Adipocyte (in vitro differentiated cells): ENCODE results near the gene LRP4.
A peak's percentile ranks its signal among the peaks of the same experiment; 100 is the strongest.

Source experiments
- DNase-seq: peaks from one replicate; pipeline ENCODE4 v3.0.0-alpha.2; 2015; ENCODE audit warnings: low read depth
- H3K27me3 ChIP-seq: replicated peaks from 2 replicates; pipeline ENCODE4 v1.7.0; 2013; ENCODE audit warnings: mild to moderate bottlenecking, low read length, moderate library complexity; ENCODE audit not compliant: control insufficient read depth, insufficient read depth
- H3K36me3 ChIP-seq: 2 replicates; pipeline ENCODE4 v1.7.0; 2013; ENCODE audit warnings: low read length, mild to moderate bottlenecking, moderate library complexity; ENCODE audit not compliant: control insufficient read depth, insufficient read depth, severe bottlenecking
- H3K4me1 ChIP-seq: 2 replicates; pipeline ENCODE4 v1.7.0; 2013; ENCODE audit warnings: mild to moderate bottlenecking, low read length, moderate library complexity; ENCODE audit not compliant: control insufficient read depth, insufficient read depth
- H3K4me3 ChIP-seq: 2 replicates; pipeline ENCODE4 v1.7.0; 2013; ENCODE audit warnings: mild to moderate bottlenecking, low read length, moderate library complexity
- H3K9ac ChIP-seq: 2 replicates; pipeline ENCODE4 v1.7.0; 2013; ENCODE audit warnings: mild to moderate bottlenecking, low read length, moderate library complexity
- H3K9me3 ChIP-seq: 2 replicates; pipeline ENCODE4 v1.7.0; 2013; ENCODE audit warnings: mild to moderate bottlenecking, low read length, moderate library complexity; ENCODE audit not compliant: control insufficient read depth

Gene LRP4

DNA sequence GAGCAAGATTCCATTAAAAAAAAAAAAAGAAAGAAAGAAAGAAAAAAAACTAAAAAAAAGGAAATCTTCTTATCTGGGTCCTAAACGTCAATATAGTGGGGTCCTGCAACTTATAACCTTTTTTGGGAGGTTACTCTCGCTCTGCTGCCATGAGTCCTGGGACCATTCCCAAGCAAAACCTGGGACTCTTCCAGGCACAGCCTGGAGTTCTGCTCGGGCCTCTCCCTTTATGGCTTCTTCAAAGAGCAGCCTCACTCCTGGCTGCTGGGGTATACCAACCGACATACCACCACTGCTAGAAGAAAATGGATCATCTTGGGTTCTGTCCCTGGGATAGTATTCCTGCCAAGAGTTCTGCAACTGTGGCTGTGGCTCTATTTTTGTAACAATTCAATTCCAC is 58.1 kb downstream of the LRP4 start:
- no peaks in the 10 kb centered on the region for H3K27me3 ChIP-seq
- H3K4me3 ChIP-seq: no peak overlapping the region
- no peak overlapping the region for H3K9ac ChIP-seq
- peaks cover 42% of the 10 kb centered on the region for H3K36me3 ChIP-seq
- no peaks in the 10 kb centered on the region for H3K9me3 ChIP-seq
- peaks cover 5% of the 10 kb centered on the region for H3K4me1 ChIP-seq
- no peak for DNase-seq

GRCh38 chr11:46858920-46859546 is 59.3 kb downstream of the LRP4 start:
- peaks cover 35% of the 10 kb centered on the region for H3K36me3 ChIP-seq
- DNase-seq: no peak

DNA sequence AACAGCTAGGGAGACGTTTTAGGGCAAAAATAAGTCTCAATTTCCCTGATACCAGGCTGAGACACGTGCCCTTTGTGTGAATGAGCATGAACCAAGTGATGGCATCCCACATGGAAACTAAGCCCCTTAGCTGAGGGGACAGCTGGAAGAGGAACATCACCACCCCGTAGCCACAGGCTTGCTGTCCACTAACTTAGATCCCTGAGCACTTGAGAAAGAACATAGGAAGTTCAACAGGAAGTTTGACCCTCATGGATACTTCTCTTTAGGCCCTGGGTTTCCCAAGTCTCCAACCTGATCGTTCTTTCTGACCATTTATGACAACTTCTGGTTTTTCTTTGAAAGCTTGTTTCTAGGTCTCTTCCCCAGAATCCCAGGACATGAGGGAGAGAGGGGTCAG is 60.7 kb downstream of the LRP4 start:
- no peaks in the 10 kb centered on the region for H3K9me3 ChIP-seq
- DNase-seq: no peak
- no peak overlapping the region for H3K9ac ChIP-seq
- H3K4me1 ChIP-seq: no peaks in the 10 kb centered on the region
- H3K4me3 ChIP-seq: no peak overlapping the region
- H3K27me3 ChIP-seq: no peaks in the 10 kb centered on the region
- peaks cover 31% of the 10 kb centered on the region for H3K36me3 ChIP-seq

More at GRCh38 chr11:46858920-46859546, 59.3 kb downstream of the LRP4 start:
- Histone ChIP-seq H3K9me3 (no peaks in the 10 kb centered on the region), H3K27me3 (no peaks in the 10 kb centered on the region), H3K4me1 (no peaks in the 10 kb centered on the region), H3K4me3 (no peak overlapping the region), H3K9ac (no peak overlapping the region)

DNA sequence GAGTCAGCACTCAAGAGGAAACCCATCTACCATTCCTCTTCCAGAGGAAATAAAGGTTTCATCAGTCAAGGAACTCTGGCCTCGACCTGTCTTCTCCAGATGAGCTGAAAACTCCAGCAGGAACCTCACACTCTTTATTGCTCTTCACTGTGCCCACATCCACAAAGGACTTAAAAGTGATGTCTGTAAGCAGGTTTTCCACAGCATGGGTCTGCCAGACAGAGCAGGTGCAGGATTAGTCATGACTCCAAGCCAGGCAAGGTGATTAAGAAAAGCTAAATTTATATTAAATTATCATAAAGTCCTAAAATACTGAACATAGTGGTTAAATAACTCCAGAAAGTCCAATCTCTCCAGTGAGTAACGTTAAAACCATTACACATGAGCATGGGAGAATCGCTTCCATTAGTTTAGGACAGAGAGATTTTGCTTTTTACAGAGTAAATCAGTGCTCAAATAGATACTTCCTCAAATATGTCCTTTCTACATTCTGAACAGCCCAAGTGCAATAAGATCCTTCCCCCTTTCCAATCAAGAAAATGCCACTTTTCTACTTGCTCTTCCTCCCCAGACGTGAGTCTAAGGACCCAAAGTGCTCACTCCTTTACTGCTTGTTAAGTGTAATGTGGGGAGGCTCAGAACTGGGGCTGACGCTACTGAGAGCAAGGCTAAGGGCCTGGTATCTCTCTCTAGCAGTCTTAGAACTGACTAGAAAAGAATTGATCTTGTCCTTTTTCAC is 61.6 kb downstream of the LRP4 start:
- Histone ChIP-seq H3K4me1 (no peaks in the 10 kb centered on the region), H3K36me3 (peaks cover 31% of the 10 kb centered on the region), H3K9ac (no peak overlapping the region), H3K27me3 (no peaks in the 10 kb centered on the region), H3K9me3 (no peaks in the 10 kb centered on the region), H3K4me3 (no peak overlapping the region)
- no peak for DNase-seq

DNA sequence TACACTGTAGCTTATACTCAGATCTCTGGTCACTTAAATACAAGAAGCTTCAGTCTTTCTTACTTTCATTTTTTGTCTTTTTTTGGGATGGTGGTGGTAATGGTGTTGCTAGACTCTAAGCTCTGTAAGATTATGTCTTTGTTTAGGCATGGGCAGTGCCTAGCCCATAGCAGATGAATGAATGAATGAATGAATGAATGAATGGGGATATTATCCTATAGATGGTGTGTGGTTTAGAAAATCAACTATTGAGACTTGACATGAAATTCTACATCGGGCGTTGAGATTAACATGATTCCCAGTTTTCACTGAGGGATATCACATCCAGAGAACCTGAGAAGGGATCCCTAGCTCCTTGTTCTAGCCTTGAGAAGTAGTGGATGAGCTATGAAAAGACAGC is 62.5 kb downstream of the LRP4 start:
- peaks cover 28% of the 10 kb centered on the region for H3K36me3 ChIP-seq
- no peak for DNase-seq
- no peak overlapping the region for H3K4me3 ChIP-seq
- H3K4me1 ChIP-seq: no peaks in the 10 kb centered on the region
- H3K27me3 ChIP-seq: no peaks in the 10 kb centered on the region
- no peak overlapping the region for H3K9ac ChIP-seq
- no peaks in the 10 kb centered on the region for H3K9me3 ChIP-seq

GRCh38 chr11:46855167-46855566 is 63.2 kb downstream of the LRP4 start:
- H3K36me3 ChIP-seq: peaks cover 23% of the 10 kb centered on the region
- no peaks in the 10 kb centered on the region for H3K27me3 ChIP-seq
- H3K4me1 ChIP-seq: no peaks in the 10 kb centered on the region
- H3K9ac ChIP-seq: no peak overlapping the region
- no peak overlapping the region for H3K4me3 ChIP-seq
- no peak for DNase-seq
- no peaks in the 10 kb centered on the region for H3K9me3 ChIP-seq

DNA sequence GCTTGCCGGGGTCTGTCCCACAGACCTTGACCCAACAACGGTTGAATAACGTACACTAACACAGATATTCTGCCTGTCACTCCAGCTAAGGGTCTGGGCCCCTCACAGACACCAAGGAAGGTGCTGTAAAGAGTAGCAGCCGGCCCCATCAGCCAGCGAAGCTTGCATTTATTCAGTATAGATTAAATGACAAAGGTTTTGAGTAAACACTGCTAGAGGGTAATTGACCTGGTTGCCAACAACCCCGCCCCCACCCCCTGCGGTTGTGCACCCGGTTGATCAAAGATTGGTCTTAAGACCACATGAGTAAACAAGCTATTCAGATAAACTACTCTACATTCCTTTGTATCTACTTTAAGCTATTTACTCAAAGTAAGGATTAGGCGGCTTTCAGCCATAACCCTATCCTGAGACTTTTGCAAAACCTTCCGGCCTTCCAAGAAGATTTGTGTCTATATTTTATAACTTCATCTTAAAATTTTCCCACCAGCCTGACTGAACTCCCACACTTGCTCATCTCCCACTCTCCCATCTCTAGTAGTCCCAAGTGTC is 67.4 kb downstream of the LRP4 start:
- no peaks in the 10 kb centered on the region for H3K9me3 ChIP-seq
- H3K4me1 ChIP-seq: no peaks in the 10 kb centered on the region

DNA sequence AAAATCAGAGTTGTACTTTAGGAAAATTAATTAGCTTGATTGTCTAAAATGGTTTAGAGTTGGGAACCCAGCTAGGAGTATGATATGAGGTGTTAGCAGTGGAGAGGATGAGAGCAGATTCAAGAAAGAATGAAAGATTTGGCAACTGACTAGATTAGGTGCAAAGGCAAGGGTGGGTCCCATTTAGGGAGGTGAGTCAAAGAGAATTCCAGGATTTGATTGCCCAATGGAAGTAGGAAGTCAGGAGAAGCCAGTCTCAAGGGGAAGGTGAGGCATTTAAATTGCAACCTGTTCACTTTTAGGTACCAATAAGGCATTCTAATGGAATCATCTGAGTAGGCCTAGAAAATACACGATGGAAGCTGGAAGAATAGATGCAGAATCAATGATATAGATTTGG is 68.7 kb downstream of the LRP4 start:
- Histone ChIP-seq H3K9ac (no peak overlapping the region), H3K4me3 (no peak overlapping the region), H3K9me3 (no peaks in the 10 kb centered on the region), H3K4me1 (peaks cover 6% of the 10 kb centered on the region), H3K27me3 (no peaks in the 10 kb centered on the region), H3K36me3 (no peaks in the 10 kb centered on the region)
- DNase-seq: no peak

More for the DNA sequence above, 67.4 kb downstream of the LRP4 start:
- DNase-seq: no peak
- H3K27me3 ChIP-seq: no peaks in the 10 kb centered on the region
- no peaks in the 10 kb centered on the region for H3K36me3 ChIP-seq
- no peak overlapping the region for H3K9ac ChIP-seq
- H3K4me3 ChIP-seq: no peak overlapping the region

- H3K9ac ChIP-seq: peak overlapping the region; percentile 90
- peak overlapping the region; percentile 89 for H3K4me3 ChIP-seq
- H3K4me1 ChIP-seq: peaks cover 11% of the 10 kb centered on the region
- no peaks in the 10 kb centered on the region for H3K27me3 ChIP-seq
- H3K9me3 ChIP-seq: no peaks in the 10 kb centered on the region
- H3K36me3 ChIP-seq: no peaks in the 10 kb centered on the region
- no peak for DNase-seq
These were observed 71.9 kb downstream of the LRP4 start for GRCh38 chr11:46846510-46846830.

GRCh38 chr11:46845740-46846509 is 72.4 kb downstream of the LRP4 start, which contains the start of gene CKAP5:
Gene CKAP5, minus strand, starts transcription at chr11:46846280. Its CDS starts 25,049 bp downstream, at chr11:46821231.
- peak; percentile 97 for DNase-seq
- Histone ChIP-seq H3K9ac (peak within 1 kb of the TSS; percentile 90), H3K27me3 (no peaks in the 10 kb centered on the region), H3K4me1 (peaks cover 11% of the 10 kb centered on the region), H3K36me3 (no peaks in the 10 kb centered on the region), H3K4me3 (peak within 1 kb of the TSS; percentile 89), H3K9me3 (no peaks in the 10 kb centered on the region)

- Histone ChIP-seq H3K9ac (peak overlapping the region; percentile 90), H3K36me3 (no peaks in the 10 kb centered on the region), H3K4me1 (peaks cover 11% of the 10 kb centered on the region), H3K27me3 (no peaks in the 10 kb centered on the region), H3K4me3 (peak overlapping the region; percentile 89), H3K9me3 (no peaks in the 10 kb centered on the region)
- no peak for DNase-seq
These were observed 73.0 kb downstream of the LRP4 start for GRCh38 chr11:46845440-46845739.
